Transverse colon (tissue), 4 donors: ENCODE data around the gene ANKS1B. TPM values are rescaled to one million over a fixed set of nuclear protein-coding genes. Genes with fewer than 3 reads are reported as not detected.

ENCODE experiments used
- DNase-seq: peaks from one replicate; pipeline ENCODE4 v3.0.0-alpha.2; 2019
- H3K27ac ChIP-seq, 4 donors: fragments of 200-600 bp; sonication (generic); 2 replicates each; pipeline ENCODE4 v1.5.1; 2016 to 2018; ENCODE audit warnings: inconsistent platforms in 4 of 4
- H3K27me3 ChIP-seq: fragments of 200-600 bp; sonication (generic); 2 replicates; pipeline ENCODE4 v1.5.1; 2017; ENCODE audit warnings: inconsistent platforms
- H3K36me3 ChIP-seq, 4 donors: fragments of 200-600 bp; sonication (generic); 2 replicates each; pipeline ENCODE4 v1.5.1; 2017 to 2019; ENCODE audit warnings: inconsistent platforms in 4 of 4
- H3K4me1 ChIP-seq, 4 donors: fragments of 200-600 bp; sonication (generic); 2 replicates each; pipeline ENCODE4 v1.5.1; 2017 to 2020; ENCODE audit warnings: inconsistent platforms in 4 of 4
- H3K4me3 ChIP-seq, 4 donors: fragments of 200-600 bp; sonication (generic); 1 replicate in 1 of 4; 2 replicates in 3 of 4; pipeline versions ENCODE4 v1.5.1 to v1.6.1; 2017 to 2019; ENCODE audit warnings: inconsistent platforms in 4 of 4
- H3K9me3 ChIP-seq, 2 donors: fragments of 200-600 bp; sonication (generic); 2 replicates each; pipeline ENCODE4 v1.5.1; 2017 to 2019; ENCODE audit warnings: inconsistent platforms in 2 of 2
- EP300 ChIP-seq: sonication (generic); formaldehyde crosslinking; IDR thresholded peaks from one replicate; pipeline ENCODE4 v1.6.1; 2017; ENCODE audit warnings: antibody characterized with exemption, low read depth
- POLR2A ChIP-seq: fragments of 450-650 bp; IDR thresholded peaks from one replicate; pipeline ENCODE4 v1.6.1; 2016; ENCODE audit warnings: antibody characterized with exemption, mild to moderate bottlenecking, moderate library complexity
- POLR2AphosphoS5 ChIP-seq, 3 donors: sonication (generic); formaldehyde crosslinking; IDR thresholded peaks; one replicate each; pipeline ENCODE4 v1.6.1; 2016; ENCODE audit warnings: antibody characterized with exemption in 3 of 3
- WGBS, 2 donors: methylation state at CpG; one replicate each; pipeline ENCODE4 v1.1.5; 2018; ENCODE audit warnings: low coverage in 1 of 2; 5-methylcytosine and 5-hydroxymethylcytosine counted together
- in situ Hi-C, 4 donors: fragments of 200-750 bp; cut with MboI; loops; one replicate each; pipeline versions ENCODE4 v1.15.0 to v1.15.1; 2017; ENCODE audit warnings: low sequenced_read_pairs in 3 of 4, low pct_ligation_motif_present in 1 of 4, low pct_unique_long_range_greater_than_20kb in 1 of 4
- intact Hi-C: fragments of 100-400 bp; cut with DNase I; formaldehyde crosslinking; loops from one replicate; pipeline ENCODE4 v1.15.1; 2023; ENCODE audit warnings: low total_unique reads
- total RNA-seq, 4 donors: library from RNA; depleted of rRNA; stranded (reverse); fragments of >200 nt; gene quantifications; one replicate each; pipeline ENCODE4 v1.1.0, GENCODE V29; 2016
- TF ChIP-seq, protein P1 (sequence below), 5 experiments: fragments of 200-600 bp in 3 of 5; fragments of 450-650 bp in 2 of 5; sonication (generic) in 3 of 5; IDR thresholded peaks; 1 replicate in 2 of 5; 2 replicates in 3 of 5; pipeline ENCODE4 v1.5.1; 2016 to 2017; ENCODE audit warnings: antibody characterized with exemption in 5 of 5, inconsistent platforms in 3 of 5, mild to moderate bottlenecking in 2 of 5, moderate library complexity in 1 of 5

ANKS1B gene
- total RNA-seq, 4 donors from 2014 or later: 1.4 to 6.4 (median 3.5) TPM; not detected in 1

GRCh38 chr12:99393763-99394162 lies 591.0 kb downstream of the ANKS1B start:
- Histone ChIP-seq H3K27ac (no peak overlapping the region), H3K36me3 (no peaks in the 10 kb centered on the region), H3K4me1 (no peaks in the 10 kb centered on the region), H3K27me3 (no peaks in the 10 kb centered on the region), H3K9me3 (no peaks in the 10 kb centered on the region), H3K4me3 (no peak overlapping the region)
- no peak for DNase-seq
- TF ChIP-seq, protein P1, sequence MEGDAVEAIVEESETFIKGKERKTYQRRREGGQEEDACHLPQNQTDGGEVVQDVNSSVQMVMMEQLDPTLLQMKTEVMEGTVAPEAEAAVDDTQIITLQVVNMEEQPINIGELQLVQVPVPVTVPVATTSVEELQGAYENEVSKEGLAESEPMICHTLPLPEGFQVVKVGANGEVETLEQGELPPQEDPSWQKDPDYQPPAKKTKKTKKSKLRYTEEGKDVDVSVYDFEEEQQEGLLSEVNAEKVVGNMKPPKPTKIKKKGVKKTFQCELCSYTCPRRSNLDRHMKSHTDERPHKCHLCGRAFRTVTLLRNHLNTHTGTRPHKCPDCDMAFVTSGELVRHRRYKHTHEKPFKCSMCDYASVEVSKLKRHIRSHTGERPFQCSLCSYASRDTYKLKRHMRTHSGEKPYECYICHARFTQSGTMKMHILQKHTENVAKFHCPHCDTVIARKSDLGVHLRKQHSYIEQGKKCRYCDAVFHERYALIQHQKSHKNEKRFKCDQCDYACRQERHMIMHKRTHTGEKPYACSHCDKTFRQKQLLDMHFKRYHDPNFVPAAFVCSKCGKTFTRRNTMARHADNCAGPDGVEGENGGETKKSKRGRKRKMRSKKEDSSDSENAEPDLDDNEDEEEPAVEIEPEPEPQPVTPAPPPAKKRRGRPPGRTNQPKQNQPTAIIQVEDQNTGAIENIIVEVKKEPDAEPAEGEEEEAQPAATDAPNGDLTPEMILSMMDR (IDR thresholded peaks at IDR 0.05): no peak
- TF ChIP-seq POLR2A: no peak
- no peak for TF ChIP-seq EP300
- TF ChIP-seq POLR2AphosphoS5 (IDR thresholded peaks at IDR 0.05): no peak
- intact Hi-C loops: no loop called here
- in situ Hi-C loops: no loop called here

DNA sequence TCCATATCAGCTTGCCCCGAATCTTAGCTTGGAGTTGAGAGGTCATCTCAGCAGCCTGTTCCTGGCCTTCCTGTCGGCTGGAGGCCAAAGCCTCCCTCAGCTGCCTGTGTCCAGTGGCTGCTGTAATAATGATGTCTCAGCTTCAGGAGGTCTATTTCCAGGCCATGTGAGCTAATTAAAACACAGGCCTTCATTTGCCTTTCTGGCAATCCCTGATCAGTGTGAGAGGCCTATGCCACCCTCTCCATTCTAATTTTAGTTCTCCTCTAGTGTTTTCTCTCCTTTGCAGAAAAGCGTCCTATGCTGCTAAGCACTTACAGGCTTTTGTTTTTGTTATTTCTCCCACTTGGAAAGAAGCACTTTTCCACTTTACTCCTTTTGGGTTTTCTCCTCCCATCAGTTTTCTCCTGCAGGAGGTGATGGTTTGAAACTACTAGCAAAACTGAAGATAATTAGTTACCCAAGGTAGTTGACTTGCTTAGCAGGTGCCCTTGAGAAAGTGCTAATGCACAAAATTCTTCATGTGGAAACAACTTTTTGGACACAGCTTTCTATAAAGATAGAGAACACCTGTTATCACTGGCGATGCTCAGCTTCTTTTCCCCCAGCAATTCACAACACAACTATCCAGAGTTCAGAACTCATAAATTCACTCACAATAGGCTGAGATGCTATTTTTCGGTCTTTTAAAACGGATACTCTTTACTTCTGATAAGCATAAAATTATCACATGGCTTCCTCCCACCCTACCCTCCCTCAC lies 592.5 kb downstream of the ANKS1B start:
- 73 to 85% methylated on average over 2 to 6 of the region's 6 CpGs for WGBS, 2 donors

DNA sequence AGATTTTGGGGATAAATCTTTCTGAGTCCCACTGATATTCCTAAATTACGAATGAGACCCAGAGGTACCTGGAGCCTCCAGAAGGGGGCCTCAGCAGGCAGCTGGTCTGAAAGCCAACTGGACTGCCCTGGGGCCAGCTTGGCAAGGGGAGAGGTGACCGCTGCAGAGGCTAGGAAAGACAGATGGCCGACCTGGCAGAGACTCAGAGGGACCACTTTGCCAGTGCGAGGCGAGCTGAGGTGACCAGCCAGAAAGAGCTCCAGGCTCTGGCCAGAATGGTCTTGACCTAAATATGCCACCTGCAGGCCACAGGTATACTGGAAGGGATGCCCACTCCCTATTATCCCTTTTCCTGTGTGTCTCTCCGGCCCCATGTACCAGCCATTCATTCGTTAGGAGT lies 594.0 kb downstream of the ANKS1B start:
- in situ Hi-C loops: no loop called here
- TF ChIP-seq POLR2AphosphoS5 (IDR thresholded peaks at IDR 0.05) (no peak), EP300 (no peak), POLR2A (no peak)
- TF ChIP-seq, protein P1 (IDR thresholded peaks at IDR 0.05): no peak
- DNase-seq: no peak

More for the DNA sequence above, 592.5 kb downstream of the ANKS1B start:
- no peaks in the 10 kb centered on the region for H3K9me3 ChIP-seq
- in situ Hi-C loops (no loop called here), intact Hi-C loops (no loop called here)
- H3K27ac ChIP-seq: no peak overlapping the region
- TF ChIP-seq POLR2A: no peak
- TF ChIP-seq POLR2AphosphoS5 (IDR thresholded peaks at IDR 0.05): no peak
- TF ChIP-seq, protein P1 (IDR thresholded peaks at IDR 0.05): no peak
- TF ChIP-seq EP300: no peak
- H3K4me3 ChIP-seq: no peak overlapping the region
- DNase-seq: no peak
- no peaks in the 10 kb centered on the region for H3K36me3 ChIP-seq
- H3K27me3 ChIP-seq: no peaks in the 10 kb centered on the region
- no peaks in the 10 kb centered on the region for H3K4me1 ChIP-seq

DNA sequence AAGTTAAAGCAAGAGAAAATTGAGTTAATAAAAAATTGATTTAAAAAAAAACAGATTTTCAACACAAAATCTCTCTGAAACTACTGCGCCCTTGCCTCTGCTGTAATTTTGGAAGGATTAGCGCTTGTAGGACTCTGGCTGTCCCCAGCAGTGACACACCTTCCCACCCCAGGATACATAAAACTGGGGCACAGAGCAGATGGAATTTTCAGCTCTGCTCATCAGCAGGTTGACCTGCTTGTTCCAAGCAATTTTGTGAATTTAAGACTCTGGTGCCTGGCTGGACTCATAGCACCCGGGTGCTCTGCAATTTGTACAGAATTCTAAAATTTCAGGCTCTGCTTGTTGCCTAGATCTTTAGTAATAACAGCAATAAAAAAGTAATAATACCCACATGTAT lies 595.0 kb downstream of the ANKS1B start:
- DNase-seq: no peak
- intact Hi-C loops: no loop called here
- 88 to 92% methylated on average over 3 of the region's 3 CpGs for WGBS, 2 donors
- no peak overlapping the region for H3K27ac ChIP-seq
- no peaks in the 10 kb centered on the region for H3K4me1 ChIP-seq
- no peaks in the 10 kb centered on the region for H3K9me3 ChIP-seq
- no peaks in the 10 kb centered on the region for H3K36me3 ChIP-seq
- no peak overlapping the region for H3K4me3 ChIP-seq
- H3K27me3 ChIP-seq: no peaks in the 10 kb centered on the region
- no peak for TF ChIP-seq POLR2AphosphoS5 (IDR thresholded peaks at IDR 0.05)
- no peak for TF ChIP-seq POLR2A
- TF ChIP-seq, protein P1 (IDR thresholded peaks at IDR 0.05): no peak
- no peak for TF ChIP-seq EP300
- in situ Hi-C loops: no loop called here

More for the DNA sequence above, 594.0 kb downstream of the ANKS1B start:
- WGBS, 2 donors: 75 to 88% methylated on average over 3 to 7 of the region's 7 CpGs
- H3K9me3 ChIP-seq: no peaks in the 10 kb centered on the region
- no peaks in the 10 kb centered on the region for H3K4me1 ChIP-seq
- H3K36me3 ChIP-seq: no peaks in the 10 kb centered on the region
- no peak overlapping the region for H3K27ac ChIP-seq
- H3K27me3 ChIP-seq: no peaks in the 10 kb centered on the region
- intact Hi-C loops: no loop called here
- H3K4me3 ChIP-seq: no peak overlapping the region
